Endothelial cell of umbilical vein (primary cell): ENCODE measurements around the gene MLF2. TPM values are rescaled to one million over a fixed set of nuclear protein-coding genes. Genes with fewer than 3 reads are reported as not detected.

Experiments
- BruUV-seq: library from RNA; stranded (reverse); fragments of 400-500 nt; replicated peaks from 2 replicates; lab custom pipeline; 2021; lab: Mats Ljungman, UMichigan
- CTCF ChIA-PET: fragments of 300-600, 350-600 bp; sonication (Branson Sonifier 250); formaldehyde crosslinking; loops from one replicate; lab custom pipeline; 2021; ENCODE audit warnings: antibody characterized with exemption, inconsistent platforms; lab: Charles Lee
- POLR2A ChIA-PET: fragments of 300-600, 350-600 bp; sonication (Branson Sonifier 250); formaldehyde crosslinking; loops from one replicate; lab custom pipeline; 2021; ENCODE audit warnings: antibody characterized with exemption, inconsistent platforms; lab: Charles Lee
- DNase-seq: peaks from one replicate; pipeline ENCODE4 v3.0.0-alpha.2; 2011; ENCODE audit warnings: low read depth, low spot score
- FAIRE-seq: peaks from 2 replicates; lab custom pipeline; 2011; peaks lifted over from hg19 to GRCh38; lab: Jason Lieb, UNC
- H2AFZ ChIP-seq: 2 replicates; pipeline ENCODE4 v1.6.0; 2012; ENCODE audit warnings: low read depth, low read length, control low read depth, inconsistent platforms
- H3K27ac ChIP-seq: 2 replicates; pipeline ENCODE4 v1.5.1; 2011; ENCODE audit warnings: low read depth, mild to moderate bottlenecking, control low read depth, low read length, moderate library complexity; ENCODE audit not compliant: insufficient read depth
- H3K27me3 ChIP-seq, 2 experiments: 2 replicates each; pipeline versions ENCODE4 v1.6.0 to v1.6.1; 2011; ENCODE audit warnings: low read length in 2 of 2, mixed read lengths in 1 of 2; ENCODE audit not compliant: control insufficient read depth in 2 of 2, insufficient read depth in 2 of 2
- H3K36me3 ChIP-seq, 2 experiments: 2 replicates in 1 of 2; 3 replicates in 1 of 2; pipeline ENCODE4 v1.5.1; 2011; ENCODE audit warnings: low read length in 2 of 2, mild to moderate bottlenecking in 1 of 2, moderate library complexity in 1 of 2; ENCODE audit not compliant: control insufficient read depth in 2 of 2, insufficient read depth in 2 of 2; ENCODE audit errors: extremely low read depth in 1 of 2
- H3K4me1 ChIP-seq: 3 replicates; pipeline ENCODE4 v1.5.1; 2011; ENCODE audit warnings: mild to moderate bottlenecking, low read length; ENCODE audit not compliant: control insufficient read depth, insufficient read depth; ENCODE audit errors: extremely low read depth
- H3K4me2 ChIP-seq: 2 replicates; pipeline ENCODE4 v1.6.1; 2011; ENCODE audit warnings: low read length, control low read depth, mixed read lengths; ENCODE audit not compliant: insufficient read depth
- H3K4me3 ChIP-seq, 3 experiments: fragments of 200-600 bp in 1 of 3; sonication (generic), shearing (Covaris generic) in 1 of 3; replicated peaks in 1 of 3; 2 replicates each; pipeline ENCODE4 v1.5.1; 2011 to 2016; ENCODE audit warnings: control low read depth in 3 of 3, low read length in 3 of 3, mild to moderate bottlenecking in 2 of 3, inconsistent platforms in 1 of 3, low read depth in 1 of 3, moderate library complexity in 1 of 3; ENCODE audit not compliant: insufficient read depth in 1 of 3
- H3K79me2 ChIP-seq: 2 replicates; pipeline ENCODE4 v1.6.0; 2012; ENCODE audit warnings: low read length, inconsistent platforms; ENCODE audit not compliant: control insufficient read depth, insufficient read depth
- H3K9ac ChIP-seq: replicated peaks from 2 replicates; pipeline ENCODE3; 2011; ENCODE audit warnings: low read length, control low read depth; ENCODE audit not compliant: insufficient read depth; ENCODE audit errors: extremely low read depth
- H3K9me1 ChIP-seq: replicated peaks from 3 replicates; pipeline ENCODE4 v1.6.0; 2011; ENCODE audit warnings: mild to moderate bottlenecking, low read length; ENCODE audit not compliant: control insufficient read depth, insufficient read depth; ENCODE audit errors: extremely low read depth
- H3K9me3 ChIP-seq: replicated peaks from 2 replicates; pipeline ENCODE4 v1.5.1; 2012; ENCODE audit warnings: low read length, inconsistent platforms; ENCODE audit not compliant: control insufficient read depth, insufficient read depth
- H4K20me1 ChIP-seq: replicated peaks from 2 replicates; pipeline ENCODE3; 2011; ENCODE audit warnings: mild to moderate bottlenecking, low read length; ENCODE audit not compliant: control insufficient read depth, insufficient read depth; ENCODE audit errors: extremely low read depth
- JUN ChIP-seq: IDR thresholded peaks from 2 replicates; pipeline ENCODE4 v1.6.1; 2011; ENCODE audit warnings: borderline replicate concordance, low read depth; ENCODE audit not compliant: insufficient read length, insufficient read depth
- MYC ChIP-seq: IDR thresholded peaks from one replicate; pipeline ENCODE4 v1.6.1; 2011; ENCODE audit warnings: mild to moderate bottlenecking, low read depth, low read length
- dilution Hi-C: fragments of 300-500 bp; cut with MboI; formaldehyde crosslinking; loops from one replicate; pipeline ENCODE4 v1.15.0; 2019; ENCODE audit warnings: low sequenced_read_pairs; ENCODE audit not compliant: extremely low pct_ligation_motif_present
- intact Hi-C: fragments of 100-400 bp; cut with micrococcal nuclease; formaldehyde crosslinking; loops from one replicate; pipeline ENCODE4 v1.10.0; 2022
- polyA plus RNA-seq, 4 experiments: library from polyadenylated mRNA; depleted of rRNA in 3 of 4; stranded (reverse) in 3 of 4; unstranded in 1 of 4; fragments of >200 nt; gene quantifications; 2 replicates each; pipeline versions ENCODE4 v1.2.1 to v1.2.3, GENCODE V29; 2011 to 2012; ENCODE audit warnings: missing spikeins in 1 of 4
- total RNA-seq: library from RNA; stranded (reverse); gene quantifications from 2 replicates; pipeline ENCODE4 v1.2.3, GENCODE V29; 2021
- TF ChIP-seq, protein P1 (sequence below), 2 donors: IDR thresholded peaks; 1 replicate in 1 of 2; 2 replicates in 1 of 2; pipeline ENCODE4 v1.5.1; 2011; ENCODE audit warnings: low read length in 2 of 2, mild to moderate bottlenecking in 2 of 2, moderate library complexity in 2 of 2, control low read depth in 1 of 2, inconsistent platforms in 1 of 2, low read depth in 1 of 2; ENCODE audit not compliant: insufficient read depth in 1 of 2; ENCODE audit errors: extremely low read depth in 1 of 2

MLF2 gene
- total and polyA plus RNA-seq, 2 donors (not counting 3 experiments of a cell fraction or from before 2014, with no cell fraction given), result 147 to 306 TPM

DNA sequence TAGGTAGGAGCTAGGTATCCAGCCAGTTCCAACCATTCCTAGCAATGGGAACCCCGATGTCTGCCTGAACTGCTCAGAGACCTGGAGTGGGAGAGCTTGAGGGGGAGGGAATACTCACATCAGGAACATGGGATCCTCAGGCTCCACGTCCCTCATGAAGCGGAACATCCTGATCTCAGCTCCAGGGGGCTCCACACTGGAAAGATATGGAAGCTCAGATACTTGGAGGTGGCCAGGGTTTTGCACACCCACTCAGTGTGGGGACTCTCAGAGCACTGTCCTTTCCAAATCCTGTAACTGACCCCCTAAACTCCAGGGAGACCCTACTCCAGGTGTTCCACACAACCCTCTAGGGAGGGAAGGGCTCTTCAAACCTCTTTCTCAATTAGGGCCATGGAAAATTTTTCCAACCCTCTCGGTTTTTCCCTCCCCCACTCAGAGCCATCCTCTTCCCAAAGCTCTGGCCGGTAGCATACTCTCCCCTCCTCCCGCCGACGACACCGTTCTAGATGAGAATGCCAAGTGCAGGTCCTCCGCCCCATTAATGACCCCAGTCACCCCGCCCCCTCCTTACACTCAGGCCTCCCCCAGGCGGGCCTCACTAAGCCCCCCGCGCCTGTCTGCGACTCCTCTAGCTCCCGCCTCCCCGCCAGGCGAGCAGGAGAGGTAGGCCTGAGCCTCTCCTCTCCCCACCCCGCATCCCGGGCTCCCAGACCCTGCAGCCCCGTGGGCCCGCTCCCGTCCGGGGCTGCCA lies 597 bp downstream of the MLF2 start:
- no peaks in the 10 kb centered on the region for H3K27me3 ChIP-seq
- peaks cover 10% of the 10 kb centered on the region for H3K4me1 ChIP-seq
- H3K79me2 ChIP-seq, result peaks cover 16% of the 10 kb centered on the region
- FAIRE-seq (no peak), DNase-seq (peak; percentile 67)
- CTCF ChIA-PET, result interaction anchor here (1.1 to 6.1 kb wide), 23 partner anchors 10 to 136 kb away, joined by 3 to 234 read pairs (median 13); partner anchors contain the start of genes CDCA3, COPS7A, GPR162 and LAG3
- dilution Hi-C loops (no loop called here), intact Hi-C loops (no loop called here)
- H3K9ac ChIP-seq, result peak overlapping the region; percentile 96
- peak overlapping the region; percentile 87 for H2AFZ ChIP-seq
- peak overlapping the region; percentile 98 for H3K27ac ChIP-seq
- no peaks in the 10 kb centered on the region for H4K20me1 ChIP-seq
- POLR2A ChIA-PET, result interaction anchor here (0.7 to 3.1 kb wide), 13 partner anchors 11 to 173 kb away, joined by 3 to 43 read pairs (median 5); partner anchors contain the start of genes COPS7A, GPR162, PTMS and SPSB2
- H3K9me3 ChIP-seq, result no peaks in the 10 kb centered on the region
- TSS peak; percentile 13 for BruUV-seq
- TF ChIP-seq, protein P1, sequence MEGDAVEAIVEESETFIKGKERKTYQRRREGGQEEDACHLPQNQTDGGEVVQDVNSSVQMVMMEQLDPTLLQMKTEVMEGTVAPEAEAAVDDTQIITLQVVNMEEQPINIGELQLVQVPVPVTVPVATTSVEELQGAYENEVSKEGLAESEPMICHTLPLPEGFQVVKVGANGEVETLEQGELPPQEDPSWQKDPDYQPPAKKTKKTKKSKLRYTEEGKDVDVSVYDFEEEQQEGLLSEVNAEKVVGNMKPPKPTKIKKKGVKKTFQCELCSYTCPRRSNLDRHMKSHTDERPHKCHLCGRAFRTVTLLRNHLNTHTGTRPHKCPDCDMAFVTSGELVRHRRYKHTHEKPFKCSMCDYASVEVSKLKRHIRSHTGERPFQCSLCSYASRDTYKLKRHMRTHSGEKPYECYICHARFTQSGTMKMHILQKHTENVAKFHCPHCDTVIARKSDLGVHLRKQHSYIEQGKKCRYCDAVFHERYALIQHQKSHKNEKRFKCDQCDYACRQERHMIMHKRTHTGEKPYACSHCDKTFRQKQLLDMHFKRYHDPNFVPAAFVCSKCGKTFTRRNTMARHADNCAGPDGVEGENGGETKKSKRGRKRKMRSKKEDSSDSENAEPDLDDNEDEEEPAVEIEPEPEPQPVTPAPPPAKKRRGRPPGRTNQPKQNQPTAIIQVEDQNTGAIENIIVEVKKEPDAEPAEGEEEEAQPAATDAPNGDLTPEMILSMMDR (IDR thresholded peaks at IDR 0.05; ENCODE audit: extremely low read depth in 1 of 2, insufficient read depth in 1 of 2, low read depth in 1 of 2, low read length in 2 of 2), result peak; percentile 42 to 48
- TF ChIP-seq JUN, result no peak
- peak overlapping the region; percentile 55 for H3K4me2 ChIP-seq
- no peaks in the 10 kb centered on the region for H3K9me1 ChIP-seq
- H3K4me3 ChIP-seq, result peak overlapping the region; percentile 52 to 76 (median 72)
- peaks cover 19 to 34% of the 10 kb centered on the region in 2 experiments for H3K36me3 ChIP-seq

DNA sequence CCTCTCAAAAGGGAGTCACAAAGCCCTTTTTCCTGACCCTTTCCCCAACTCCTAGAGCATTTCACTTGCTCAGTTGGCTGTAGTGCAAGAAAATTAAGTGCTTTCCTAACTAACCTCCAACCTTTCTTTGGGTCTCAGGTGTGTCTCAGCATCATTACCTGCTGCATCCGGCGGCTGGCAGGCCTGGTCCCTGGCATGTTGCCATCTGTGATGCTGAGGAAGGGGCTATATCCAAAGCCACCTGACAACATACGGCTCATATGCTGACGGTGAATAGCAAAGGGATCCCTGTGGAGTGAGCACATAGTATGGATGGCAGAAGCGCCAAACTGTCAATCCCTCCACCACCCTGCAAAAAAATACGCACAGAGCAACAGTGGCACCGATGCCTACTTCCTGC lies 1.2 kb downstream of the MLF2 start:
- Histone ChIP-seq H3K27me3 (no peaks in the 10 kb centered on the region), H3K27ac (no peak overlapping the region), H3K9me1 (no peaks in the 10 kb centered on the region), H3K4me1 (peaks cover 10% of the 10 kb centered on the region), H3K79me2 (peaks cover 16% of the 10 kb centered on the region), H3K4me2 (peak overlapping the region; percentile 55), H3K9me3 (no peaks in the 10 kb centered on the region), H3K9ac (no peak overlapping the region), H4K20me1 (no peaks in the 10 kb centered on the region), H3K4me3 (peak overlapping the region in 2 of 3 experiments; percentile 52 to 72), H2AFZ (no peak overlapping the region), H3K36me3 (peaks cover 19 to 36% of the 10 kb centered on the region in 2 experiments)
- no TSS peak for BruUV-seq
- no peak for DNase-seq
- FAIRE-seq, result no peak
- ChIA-PET POLR2A (interaction anchor here (0.7 to 3.1 kb wide), 8 partner anchors 14 to 100 kb away, joined by 3 to 43 read pairs (median 5); partner anchors contain the start of genes COPS7A, PTMS, USP5 and ZNF384), CTCF (interaction anchor here (1.1 to 6.1 kb wide), 17 partner anchors 9 to 131 kb away, joined by 3 to 234 read pairs (median 14); partner anchors contain the start of genes CDCA3, COPS7A, GPR162 and LAG3)
- TF ChIP-seq MYC, result no peak
- intact Hi-C loops (no loop called here), dilution Hi-C loops (no loop called here)
